Progenitor cell of endocrine pancreas (in vitro differentiated cells): ENCODE measurements around the gene DCAF10. TPM values are rescaled to one million over a fixed set of nuclear protein-coding genes. Genes with fewer than 3 reads are reported as not detected.
A peak's percentile ranks its signal among the peaks of the same experiment; 100 is the strongest.

Source experiments
- DNase-seq: peaks from one replicate; pipeline ENCODE4 v3.0.0; 2021; ENCODE audit warnings: low spot score; ENCODE audit not compliant: unreplicated experiment
- H3K27ac Mint-ChIP-seq: 2 replicates; pipeline ENCODE4 v1.8.0; 2021; ENCODE audit warnings: mild to moderate bottlenecking, moderate library complexity, mixed read lengths
- H3K27me3 Mint-ChIP-seq: 2 replicates; pipeline ENCODE4 v1.8.0; 2021; ENCODE audit warnings: mixed read lengths
- H3K36me3 Mint-ChIP-seq: 2 replicates; pipeline ENCODE4 v1.8.0; 2022; ENCODE audit warnings: mixed read lengths; ENCODE audit not compliant: insufficient read depth
- H3K4me1 Mint-ChIP-seq: 2 replicates; pipeline ENCODE4 v1.8.0; 2021; ENCODE audit warnings: low read depth, mixed read lengths
- H3K4me3 Mint-ChIP-seq: 2 replicates; pipeline ENCODE4 v1.8.0; 2021; ENCODE audit warnings: low read depth, mild to moderate bottlenecking, moderate library complexity, mixed read lengths
- H3K9me3 Mint-ChIP-seq: 2 replicates; pipeline ENCODE4 v1.8.0; 2021; ENCODE audit warnings: low read depth, mixed read lengths
- CTCF ChIP-seq: fragments of 200-600 bp; sonication (generic); IDR thresholded peaks from one replicate; pipeline ENCODE4 v1.5.0; 2021; ENCODE audit warnings: antibody characterized with exemption, mild to moderate bottlenecking; ENCODE audit not compliant: unreplicated experiment
- total RNA-seq: library from RNA; stranded (reverse); gene quantifications from 2 replicates; pipeline ENCODE4 v1.2.1, GENCODE V29; 2021

The DCAF10 gene
- total RNA-seq, 1 donor from 2014 or later: 29.4 TPM

GRCh38 chr9:37827483-37828165, 27.0 kb downstream of the DCAF10 start:
- H3K27me3 Mint-ChIP-seq: no peaks in the 10 kb centered on the region
- no peaks in the 10 kb centered on the region for H3K4me1 Mint-ChIP-seq
- H3K9me3 Mint-ChIP-seq: peaks cover 3% of the 10 kb centered on the region
- H3K27ac Mint-ChIP-seq: no peak overlapping the region
- DNase-seq: no peak
- no peak for TF ChIP-seq CTCF
- no peak overlapping the region for H3K4me3 Mint-ChIP-seq
- peaks cover 26% of the 10 kb centered on the region for H3K36me3 Mint-ChIP-seq

GRCh38 chr9:37835821-37836220, 35.2 kb downstream of the DCAF10 start:
- TF ChIP-seq CTCF: no peak
- H3K27ac Mint-ChIP-seq: no peak overlapping the region
- H3K4me3 Mint-ChIP-seq: no peak overlapping the region
- no peaks in the 10 kb centered on the region for H3K4me1 Mint-ChIP-seq
- H3K36me3 Mint-ChIP-seq: peaks cover 6% of the 10 kb centered on the region
- H3K27me3 Mint-ChIP-seq: no peaks in the 10 kb centered on the region
- DNase-seq: no peak
- H3K9me3 Mint-ChIP-seq: no peaks in the 10 kb centered on the region

GRCh38 chr9:37836386-37836785, 35.8 kb downstream of the DCAF10 start:
- H3K9me3 Mint-ChIP-seq: no peaks in the 10 kb centered on the region
- TF ChIP-seq CTCF: no peak
- no peaks in the 10 kb centered on the region for H3K4me1 Mint-ChIP-seq
- no peaks in the 10 kb centered on the region for H3K27me3 Mint-ChIP-seq
- peak overlapping the region; percentile 59 for H3K27ac Mint-ChIP-seq
- H3K4me3 Mint-ChIP-seq: no peak overlapping the region
- no peak for DNase-seq
- peaks cover 6% of the 10 kb centered on the region for H3K36me3 Mint-ChIP-seq

GRCh38 chr9:37839496-37840461, 39.2 kb downstream of the DCAF10 start:
- no peak overlapping the region for H3K27ac Mint-ChIP-seq
- DNase-seq: no peak
- no peak overlapping the region for H3K4me3 Mint-ChIP-seq
- H3K36me3 Mint-ChIP-seq: no peaks in the 10 kb centered on the region
- H3K27me3 Mint-ChIP-seq: no peaks in the 10 kb centered on the region
- H3K4me1 Mint-ChIP-seq: peaks cover 2% of the 10 kb centered on the region
- no peaks in the 10 kb centered on the region for H3K9me3 Mint-ChIP-seq
- TF ChIP-seq CTCF: no peak

- Mint-ChIP-seq H3K4me3 (no peak overlapping the region), H3K27me3 (no peaks in the 10 kb centered on the region), H3K27ac (no peak overlapping the region), H3K4me1 (peaks cover 2% of the 10 kb centered on the region), H3K9me3 (no peaks in the 10 kb centered on the region), H3K36me3 (peaks cover 3% of the 10 kb centered on the region)
- no peak for TF ChIP-seq CTCF
- no peak for DNase-seq
Measured at GRCh38 chr9:37840560-37841194, 40.1 kb downstream of the DCAF10 start.
